Ramos (cell line): ENCODE measurements around the gene CSF2RB.

Experiments
- in situ Hi-C: fragments of 300-500 bp; cut with MboI; formaldehyde crosslinking; loops from one replicate; pipeline ENCODE4 v1.14.3; 2022; ENCODE audit warnings: low sequenced_read_pairs; ENCODE audit not compliant: unreplicated experiment

Gene CSF2RB

GRCh38 chr22:36934418-36935312 is 21.2 kb downstream of the CSF2RB start:
- in situ Hi-C loops = no loop called here

GRCh38 chr22:36935313-36935610 is 21.8 kb downstream of the CSF2RB start:
- in situ Hi-C loops = no loop called here

GRCh38 chr22:36935694-36936093 is 22.3 kb downstream of the CSF2RB start:
- in situ Hi-C loops = no loop called here

- in situ Hi-C loops = no loop called here
These were observed 23.1 kb downstream of the CSF2RB start for GRCh38 chr22:36936362-36937116.

- in situ Hi-C loops = no loop called here
These were observed 24.0 kb downstream of the CSF2RB start for GRCh38 chr22:36937319-36938027.

GRCh38 chr22:36938028-36938425 is 24.6 kb downstream of the CSF2RB start:
- in situ Hi-C loops = no loop called here

GRCh38 chr22:36938886-36939285 is 25.5 kb downstream of the CSF2RB start:
- in situ Hi-C loops = no loop called here

- in situ Hi-C loops = no loop called here
These were observed 27.2 kb downstream of the CSF2RB start for GRCh38 chr22:36940676-36941075.

- in situ Hi-C loops = no loop called here
These were observed 29.1 kb downstream of the CSF2RB start for GRCh38 chr22:36942556-36942955.

GRCh38 chr22:36946421-36947158 is 33.2 kb downstream of the CSF2RB start:
- in situ Hi-C loops = no loop called here

- in situ Hi-C loops = no loop called here
These were observed 35.1 kb downstream of the CSF2RB start for GRCh38 chr22:36948273-36949225.

- in situ Hi-C loops = no loop called here
These were observed 37.6 kb downstream of the CSF2RB start for GRCh38 chr22:36950797-36951590.

GRCh38 chr22:36951746-36952145 is 38.3 kb downstream of the CSF2RB start:
- in situ Hi-C loops = no loop called here

GRCh38 chr22:36953239-36954080 is 40.0 kb downstream of the CSF2RB start:
- in situ Hi-C loops = no loop called here

- in situ Hi-C loops = no loop called here
These were observed 41.0 kb downstream of the CSF2RB start for GRCh38 chr22:36954251-36955014.

- in situ Hi-C loops = no loop called here
These were observed 42.3 kb downstream of the CSF2RB start for GRCh38 chr22:36955691-36956090.

- in situ Hi-C loops = no loop called here
These were observed 44.9 kb downstream of the CSF2RB start for GRCh38 chr22:36958366-36958765.
